Suprapubic skin (tissue), 3 donors: ENCODE measurements around the gene DUX4.
"Not testable (repeated sequence)": the region's sequence is repeated elsewhere in the genome, so short reads cannot be mapped to it uniquely, and the experiment has no call there.

Experiments
- POLR2A ChIP-seq, 2 donors: fragments of 450-650 bp; IDR thresholded peaks; one replicate each; pipeline ENCODE4 v1.6.1; 2017; ENCODE audit warnings: antibody characterized with exemption in 2 of 2, mild to moderate bottlenecking in 2 of 2, moderate library complexity in 2 of 2
- TF ChIP-seq, protein P1 (sequence below), 2 donors: fragments of 200-600 bp in 1 of 2; fragments of 450-650 bp in 1 of 2; sonication (generic) in 1 of 2; IDR thresholded peaks; one replicate each; pipeline ENCODE4 v1.5.1; 2016 to 2019; ENCODE audit warnings: antibody characterized with exemption in 2 of 2, mild to moderate bottlenecking in 1 of 2, moderate library complexity in 1 of 2

- TF ChIP-seq, protein P1, sequence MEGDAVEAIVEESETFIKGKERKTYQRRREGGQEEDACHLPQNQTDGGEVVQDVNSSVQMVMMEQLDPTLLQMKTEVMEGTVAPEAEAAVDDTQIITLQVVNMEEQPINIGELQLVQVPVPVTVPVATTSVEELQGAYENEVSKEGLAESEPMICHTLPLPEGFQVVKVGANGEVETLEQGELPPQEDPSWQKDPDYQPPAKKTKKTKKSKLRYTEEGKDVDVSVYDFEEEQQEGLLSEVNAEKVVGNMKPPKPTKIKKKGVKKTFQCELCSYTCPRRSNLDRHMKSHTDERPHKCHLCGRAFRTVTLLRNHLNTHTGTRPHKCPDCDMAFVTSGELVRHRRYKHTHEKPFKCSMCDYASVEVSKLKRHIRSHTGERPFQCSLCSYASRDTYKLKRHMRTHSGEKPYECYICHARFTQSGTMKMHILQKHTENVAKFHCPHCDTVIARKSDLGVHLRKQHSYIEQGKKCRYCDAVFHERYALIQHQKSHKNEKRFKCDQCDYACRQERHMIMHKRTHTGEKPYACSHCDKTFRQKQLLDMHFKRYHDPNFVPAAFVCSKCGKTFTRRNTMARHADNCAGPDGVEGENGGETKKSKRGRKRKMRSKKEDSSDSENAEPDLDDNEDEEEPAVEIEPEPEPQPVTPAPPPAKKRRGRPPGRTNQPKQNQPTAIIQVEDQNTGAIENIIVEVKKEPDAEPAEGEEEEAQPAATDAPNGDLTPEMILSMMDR (IDR thresholded peaks at IDR 0.05): not testable (repeated sequence)
- TF ChIP-seq POLR2A (IDR thresholded peaks at IDR 0.05): not testable (repeated sequence)
Measured at GRCh38 chr4:190178606-190178990, 5.0 kb downstream of the DUX4 start.
